ENCODE measurements around the gene PAN2. TPM values are rescaled to one million over a fixed set of nuclear protein-coding genes. Genes with fewer than 3 reads are reported as not detected.

PAN2 gene
- total and polyA plus RNA-seq, 8 donors, result 4.9 to 146 (median 45.3) TPM

DNA sequence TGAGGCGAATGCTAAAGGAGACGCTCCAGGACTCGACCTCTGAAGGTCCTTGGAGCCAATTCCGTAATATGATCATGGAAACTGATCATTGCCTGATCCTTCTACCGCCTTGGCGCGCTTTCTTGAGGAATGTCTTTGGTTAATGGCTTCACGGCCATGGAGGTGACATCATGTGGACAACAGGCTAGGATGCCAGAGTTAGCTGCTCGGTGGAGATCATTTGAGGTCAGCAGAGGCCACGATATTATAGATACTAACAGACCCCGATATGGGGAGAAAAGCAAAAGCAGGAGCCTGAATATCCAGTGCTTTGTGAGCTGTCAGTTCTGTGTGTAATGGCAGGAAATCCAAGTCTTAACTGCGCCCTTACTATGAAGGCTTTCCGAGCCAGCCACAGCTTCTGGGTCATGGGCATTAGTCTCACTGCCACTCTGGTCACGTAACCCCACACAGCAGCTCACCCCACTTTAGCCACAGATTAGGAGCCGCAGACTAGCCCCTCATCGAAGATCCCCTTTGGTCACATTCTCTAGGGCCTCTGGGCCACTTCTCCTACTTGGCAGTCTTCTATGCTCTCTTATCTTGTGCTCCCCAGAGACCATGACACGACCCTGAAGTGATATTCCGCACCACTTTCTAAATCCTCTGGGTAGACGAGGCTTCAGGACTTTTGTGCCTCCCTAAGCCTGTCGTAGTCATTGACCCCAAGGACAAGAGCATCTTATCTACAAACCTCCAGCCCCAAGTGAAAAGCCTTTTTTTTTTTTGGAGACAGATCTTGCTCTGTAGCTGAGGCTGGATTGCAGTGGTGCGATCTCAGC, 32.9 kb downstream of the PAN2 start:
- peaks cover 40 to 62% (median 52%) of the 10 kb centered on the region in 4 donors for H3K4me1 ChIP-seq
- peaks cover 0 to 40% (median 29%) of the 10 kb centered on the region in 4 donors for H3K36me3 ChIP-seq
- WGBS, 5 donors, result 39 to 50% (median 41%) methylated on average over 17 to 21 of the region's 21 CpGs
- TF ChIP-seq POLR2AphosphoS5 (IDR thresholded peaks at IDR 0.05) (peak in 1 of 3 donors; percentile 36), POLR2A (IDR thresholded peaks at IDR 0.05) (no peak)
- TF ChIP-seq, protein P1, sequence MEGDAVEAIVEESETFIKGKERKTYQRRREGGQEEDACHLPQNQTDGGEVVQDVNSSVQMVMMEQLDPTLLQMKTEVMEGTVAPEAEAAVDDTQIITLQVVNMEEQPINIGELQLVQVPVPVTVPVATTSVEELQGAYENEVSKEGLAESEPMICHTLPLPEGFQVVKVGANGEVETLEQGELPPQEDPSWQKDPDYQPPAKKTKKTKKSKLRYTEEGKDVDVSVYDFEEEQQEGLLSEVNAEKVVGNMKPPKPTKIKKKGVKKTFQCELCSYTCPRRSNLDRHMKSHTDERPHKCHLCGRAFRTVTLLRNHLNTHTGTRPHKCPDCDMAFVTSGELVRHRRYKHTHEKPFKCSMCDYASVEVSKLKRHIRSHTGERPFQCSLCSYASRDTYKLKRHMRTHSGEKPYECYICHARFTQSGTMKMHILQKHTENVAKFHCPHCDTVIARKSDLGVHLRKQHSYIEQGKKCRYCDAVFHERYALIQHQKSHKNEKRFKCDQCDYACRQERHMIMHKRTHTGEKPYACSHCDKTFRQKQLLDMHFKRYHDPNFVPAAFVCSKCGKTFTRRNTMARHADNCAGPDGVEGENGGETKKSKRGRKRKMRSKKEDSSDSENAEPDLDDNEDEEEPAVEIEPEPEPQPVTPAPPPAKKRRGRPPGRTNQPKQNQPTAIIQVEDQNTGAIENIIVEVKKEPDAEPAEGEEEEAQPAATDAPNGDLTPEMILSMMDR (IDR thresholded peaks at IDR 0.05), result no peak
- intact Hi-C loops (cut with DNase I; ENCODE audit: low total_unique reads), result no loop called here
- peak overlapping the region; percentile 83 to 91 (median 88) for H3K4me3 ChIP-seq
- peak overlapping the region; percentile 94 to 98 (median 97) for H3K27ac ChIP-seq
- no peak for DNase-seq
- no peaks in the 10 kb centered on the region for H3K27me3 ChIP-seq
- no peaks in the 10 kb centered on the region for H3K9me3 ChIP-seq

DNA sequence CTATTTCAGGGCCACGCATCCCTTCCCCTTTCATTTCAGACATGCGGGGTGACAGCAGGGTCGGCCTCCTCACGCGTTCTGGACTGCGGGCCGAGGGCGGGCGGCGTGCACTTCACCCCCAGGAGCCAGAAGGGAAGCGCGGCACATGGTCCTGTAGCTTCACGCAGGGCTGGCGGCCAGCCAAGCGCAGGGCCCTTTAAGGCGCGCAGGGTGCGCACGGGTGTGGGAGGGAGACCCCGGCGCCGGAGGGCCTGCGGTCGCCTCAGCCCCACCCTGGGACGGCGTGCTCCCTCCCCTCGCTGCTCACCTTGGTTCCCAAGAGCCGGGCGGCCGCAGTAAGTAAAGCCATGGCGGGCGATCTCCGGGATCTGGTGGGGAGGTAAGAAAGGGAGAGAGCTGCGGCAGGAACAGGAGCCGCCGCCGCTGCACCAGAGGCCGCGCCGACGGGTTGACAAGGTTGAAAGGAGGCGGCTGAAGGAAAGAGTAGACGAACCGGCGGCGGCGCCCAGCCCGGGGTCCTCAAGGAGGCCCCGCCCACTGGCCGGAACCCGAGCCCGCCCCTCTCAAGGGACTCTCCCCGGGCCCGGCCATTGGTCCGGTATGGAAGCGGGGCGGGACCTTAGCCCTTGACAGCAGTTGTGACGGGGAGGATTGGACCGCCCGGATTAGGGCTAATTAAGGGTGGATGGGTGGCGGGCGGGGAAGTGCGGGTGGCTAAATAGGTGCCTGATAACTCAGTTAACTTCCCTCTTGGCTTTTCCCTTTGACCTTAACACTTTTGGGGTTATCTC, 33.8 kb downstream of the PAN2 start, which contains the start of gene CS:
Gene CS (minus strand): TSS at position 478 of the 791 bp plus-strand sequence. CDS start 129 bp downstream, at position 349.
- Histone ChIP-seq H3K4me3 (peak within 1 kb of the TSS; percentile 83 to 91 (median 88)), H3K27ac (peak within 1 kb of the TSS; percentile 94 to 98 (median 97)), H3K9me3 (no peaks in the 10 kb centered on the region), H3K27me3 (no peaks in the 10 kb centered on the region), H3K4me1 (peaks cover 40 to 68% (median 52%) of the 10 kb centered on the region in 4 donors), H3K36me3 (peaks cover 0 to 37% (median 24%) of the 10 kb centered on the region in 4 donors)
- TF ChIP-seq POLR2AphosphoS5 (IDR thresholded peaks at IDR 0.05), result peak; percentile 3 to 81 (median 64)
- no peak for TF ChIP-seq EP300 (IDR thresholded peaks at IDR 0.05)
- TF ChIP-seq POLR2A (IDR thresholded peaks at IDR 0.05), result peak in 2 of 4 donors; percentile 7 to 67
- TF ChIP-seq, protein P1 (IDR thresholded peaks at IDR 0.05), result no peak
- 0 to 1% (median 0%) methylated on average over 49 to 63 of the region's 63 CpGs for WGBS, 5 donors
- intact Hi-C loops (cut with DNase I; ENCODE audit: low total_unique reads), result no loop called here
- peak; percentile 99 to 100 for DNase-seq

DNA sequence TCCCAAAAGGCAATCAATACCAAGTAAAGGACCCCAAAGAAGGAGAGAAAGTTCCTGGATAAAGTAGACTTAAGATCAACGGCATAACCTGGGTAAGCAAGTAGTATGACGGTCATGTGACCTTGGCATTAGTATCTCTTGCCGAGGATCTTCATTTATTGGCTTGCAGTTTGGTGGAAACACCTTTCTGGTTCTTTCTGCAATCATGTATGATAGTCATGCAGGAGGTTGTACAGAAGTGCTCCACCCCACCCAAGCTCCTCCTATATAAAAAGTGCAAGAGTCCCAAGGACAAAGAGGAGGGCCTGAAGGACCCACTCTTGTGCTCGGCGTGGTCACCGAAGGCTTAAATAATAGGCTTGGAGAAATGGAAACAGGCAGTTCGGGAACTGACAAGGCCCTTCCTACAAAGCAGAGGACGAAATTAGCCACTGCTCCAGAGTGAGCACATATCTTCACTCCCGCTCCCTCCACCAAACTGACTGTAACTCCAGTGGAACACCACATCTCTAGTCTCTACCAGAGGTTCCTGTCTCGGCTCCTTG, 34.4 kb downstream of the PAN2 start:
- Histone ChIP-seq H3K9me3 (no peaks in the 10 kb centered on the region), H3K27me3 (no peaks in the 10 kb centered on the region), H3K27ac (peak overlapping the region; percentile 94 to 98 (median 97)), H3K4me1 (peaks cover 40 to 74% (median 54%) of the 10 kb centered on the region in 4 donors), H3K36me3 (peaks cover 0 to 36% (median 24%) of the 10 kb centered on the region in 4 donors), H3K4me3 (peak overlapping the region; percentile 83 to 91 (median 88))
- intact Hi-C loops (cut with DNase I; ENCODE audit: low total_unique reads), result no loop called here
- peak in 1 of 2 donors; percentile 52 for DNase-seq
- TF ChIP-seq, protein P1 (IDR thresholded peaks at IDR 0.05), result no peak
- TF ChIP-seq POLR2AphosphoS5 (IDR thresholded peaks at IDR 0.05) (no peak), POLR2A (IDR thresholded peaks at IDR 0.05) (no peak)
- WGBS, 5 donors, result 0 to 3% (median 2%) methylated on average over 10 of the region's 10 CpGs

DNA sequence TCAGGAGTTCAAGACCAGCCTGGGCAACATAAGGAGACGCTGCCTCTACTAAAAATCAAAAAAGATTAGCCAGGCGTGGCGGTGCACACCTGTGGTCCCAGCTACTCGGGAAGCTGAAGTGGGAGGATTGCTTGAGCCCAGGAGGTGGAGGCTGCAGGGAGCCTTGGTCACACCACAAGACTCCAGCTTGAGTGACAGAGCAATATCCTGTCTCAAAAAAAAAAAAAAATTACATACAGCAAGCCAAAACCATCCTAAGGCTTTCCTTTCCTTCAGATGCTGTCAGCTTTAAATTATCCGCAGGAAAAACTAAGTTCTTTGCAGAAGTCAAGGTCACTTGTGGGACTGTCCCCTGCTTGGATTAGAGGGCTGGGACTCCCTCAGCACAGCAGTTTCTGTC, 35.0 kb downstream of the PAN2 start:
- intact Hi-C loops (cut with DNase I; ENCODE audit: low total_unique reads), result no loop called here
- WGBS, 5 donors, result 68 to 76% (median 74%) methylated on average over 5 of the region's 5 CpGs
- peaks cover 0 to 36% (median 24%) of the 10 kb centered on the region in 4 donors for H3K36me3 ChIP-seq
- no peak for TF ChIP-seq EP300 (IDR thresholded peaks at IDR 0.05)
- no peak for TF ChIP-seq POLR2AphosphoS5 (IDR thresholded peaks at IDR 0.05)
- TF ChIP-seq POLR2A (IDR thresholded peaks at IDR 0.05), result no peak
- TF ChIP-seq, protein P1 (IDR thresholded peaks at IDR 0.05), result no peak
- peaks cover 40 to 79% (median 57%) of the 10 kb centered on the region in 4 donors for H3K4me1 ChIP-seq
- no peaks in the 10 kb centered on the region for H3K27me3 ChIP-seq
- DNase-seq, result no peak
- H3K4me3 ChIP-seq, result peak overlapping the region; percentile 83 to 91 (median 88)
- peak overlapping the region in 4 of 5 donors; percentile 94 to 98 (median 97) for H3K27ac ChIP-seq
- H3K9me3 ChIP-seq, result no peaks in the 10 kb centered on the region
